Activated CD4-positive, alpha-beta T cell treated with anti-CD3 and anti-CD28 coated beads, Interleukin-2, Interleukin-6, amounts not matched to agents 100 ng/mL and 50 ng/mL, durations not matched to agents 16 hours and 8 hours (primary cell): Measurements from ENCODE around the gene LY9.

ENCODE experiments used
- DNase-seq: peaks from one replicate; pipeline ENCODE4 v3.0.0-alpha.2; 2020

The LY9 gene

GRCh38 chr1:160806784-160807183 is 10.8 kb downstream of the LY9 start:
- DNase-seq: no peak

- DNase-seq: no peak
Observed at GRCh38 chr1:160807247-160807646, 11.3 kb downstream of the LY9 start.

- DNase-seq: no peak
Observed at GRCh38 chr1:160807738-160808137, 11.8 kb downstream of the LY9 start.

- DNase-seq: no peak
Observed at GRCh38 chr1:160808289-160808688, 12.3 kb downstream of the LY9 start.

GRCh38 chr1:160810486-160810885 is 14.5 kb downstream of the LY9 start:
- DNase-seq: no peak

- DNase-seq: peak; percentile 22
Observed at GRCh38 chr1:160811147-160811546, 15.2 kb downstream of the LY9 start.

- DNase-seq: peak; percentile 73
Observed at GRCh38 chr1:160813215-160813614, 17.2 kb downstream of the LY9 start.

- DNase-seq: no peak
Observed at GRCh38 chr1:160814316-160814715, 18.3 kb downstream of the LY9 start.

GRCh38 chr1:160814856-160815255 is 18.9 kb downstream of the LY9 start:
- DNase-seq: no peak

GRCh38 chr1:160818207-160818937 is 22.4 kb downstream of the LY9 start:
- DNase-seq: no peak

- DNase-seq: no peak
Observed at GRCh38 chr1:160819186-160819585, 23.2 kb downstream of the LY9 start.

GRCh38 chr1:160821627-160822026 is 25.7 kb downstream of the LY9 start:
- DNase-seq: no peak

GRCh38 chr1:160823296-160823695 is 27.3 kb downstream of the LY9 start:
- no peak for DNase-seq

GRCh38 chr1:160826546-160826945 is 30.6 kb downstream of the LY9 start:
- no peak for DNase-seq

- DNase-seq: no peak
Observed at GRCh38 chr1:160827418-160827817, 31.4 kb downstream of the LY9 start.

GRCh38 chr1:160829766-160830165 is 33.8 kb downstream of the LY9 start:
- no peak for DNase-seq

- DNase-seq: peak; percentile 82
Observed at GRCh38 chr1:160830321-160831153, 34.6 kb downstream of the LY9 start.

- peak; percentile 76 for DNase-seq
Observed at GRCh38 chr1:160834945-160835565, 39.1 kb downstream of the LY9 start.

GRCh38 chr1:160835751-160836150 is 39.8 kb downstream of the LY9 start:
- no peak for DNase-seq

- no peak for DNase-seq
Observed at GRCh38 chr1:160836561-160836960, 40.6 kb downstream of the LY9 start.

GRCh38 chr1:160836981-160837557 is 41.1 kb downstream of the LY9 start:
- peak; percentile 22 for DNase-seq

GRCh38 chr1:160837558-160838205 is 41.7 kb downstream of the LY9 start:
- DNase-seq: peak; percentile 92

- DNase-seq: no peak
Observed at GRCh38 chr1:160838888-160839287, 42.9 kb downstream of the LY9 start.
